Loucy (cell line): ENCODE data around the gene TRMT61B.

Experiments
- EZH2phosphoT487 ChIP-seq: fragments of 200-600 bp; IDR thresholded peaks from 2 replicates; pipeline ENCODE4 v1.6.1; 2018; ENCODE audit warnings: antibody characterized with exemption, mild to moderate bottlenecking, moderate library complexity, borderline replicate concordance
- TF ChIP-seq, protein P1 (sequence below): fragments of 200-600 bp; sonication (generic); conservative IDR thresholded peaks from 2 replicates; pipeline ENCODE4 v1.5.1; 2014; ENCODE audit warnings: mild to moderate bottlenecking, antibody characterized with exemption, low read length

DNA sequence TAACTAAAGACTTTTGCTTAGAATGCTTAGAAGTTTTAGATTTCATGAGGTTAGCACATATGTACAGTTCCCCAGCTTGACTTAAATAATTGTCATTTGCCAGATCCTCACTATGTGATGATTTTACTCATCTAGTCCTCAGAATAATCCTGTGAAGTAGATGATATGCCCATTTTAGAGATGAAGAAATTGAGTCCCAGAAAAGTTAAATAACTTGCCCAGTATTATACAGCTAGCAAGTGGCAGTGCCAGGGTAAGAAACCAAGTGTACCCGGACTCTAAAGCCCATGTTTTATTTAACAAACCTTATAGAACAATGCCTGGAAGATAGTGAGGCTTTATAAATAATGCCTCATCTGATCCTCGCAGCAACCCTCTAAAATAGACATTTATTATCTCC lies 31.1 kb downstream of the TRMT61B start:
- TF ChIP-seq, protein P1, sequence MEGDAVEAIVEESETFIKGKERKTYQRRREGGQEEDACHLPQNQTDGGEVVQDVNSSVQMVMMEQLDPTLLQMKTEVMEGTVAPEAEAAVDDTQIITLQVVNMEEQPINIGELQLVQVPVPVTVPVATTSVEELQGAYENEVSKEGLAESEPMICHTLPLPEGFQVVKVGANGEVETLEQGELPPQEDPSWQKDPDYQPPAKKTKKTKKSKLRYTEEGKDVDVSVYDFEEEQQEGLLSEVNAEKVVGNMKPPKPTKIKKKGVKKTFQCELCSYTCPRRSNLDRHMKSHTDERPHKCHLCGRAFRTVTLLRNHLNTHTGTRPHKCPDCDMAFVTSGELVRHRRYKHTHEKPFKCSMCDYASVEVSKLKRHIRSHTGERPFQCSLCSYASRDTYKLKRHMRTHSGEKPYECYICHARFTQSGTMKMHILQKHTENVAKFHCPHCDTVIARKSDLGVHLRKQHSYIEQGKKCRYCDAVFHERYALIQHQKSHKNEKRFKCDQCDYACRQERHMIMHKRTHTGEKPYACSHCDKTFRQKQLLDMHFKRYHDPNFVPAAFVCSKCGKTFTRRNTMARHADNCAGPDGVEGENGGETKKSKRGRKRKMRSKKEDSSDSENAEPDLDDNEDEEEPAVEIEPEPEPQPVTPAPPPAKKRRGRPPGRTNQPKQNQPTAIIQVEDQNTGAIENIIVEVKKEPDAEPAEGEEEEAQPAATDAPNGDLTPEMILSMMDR, result no peak
- TF ChIP-seq EZH2phosphoT487, result no peak
